Keratinocyte (primary cell): Measurements from ENCODE around the gene COTL1. TPM values are rescaled to one million over a fixed set of nuclear protein-coding genes. Genes with fewer than 3 reads are reported as not detected.

ENCODE experiments used
- DNase-seq: peaks from one replicate; pipeline ENCODE4 v3.0.0-alpha.2; 2011; ENCODE audit warnings: low read depth, missing footprints, low spot score
- FAIRE-seq: peaks from 2 replicates; lab custom pipeline; 2011; peaks lifted over from hg19 to GRCh38; lab: Jason Lieb, UNC
- H2AFZ ChIP-seq: 2 replicates; pipeline ENCODE4 v1.6.0; 2012; ENCODE audit warnings: low read length, control low read depth, inconsistent platforms; ENCODE audit not compliant: control insufficient read depth
- H3K27ac ChIP-seq: 2 replicates; pipeline ENCODE4 v1.5.1; 2011; ENCODE audit warnings: low read length; ENCODE audit not compliant: control insufficient read depth, insufficient read depth
- H3K27me3 ChIP-seq: 3 replicates; pipeline ENCODE4 v1.6.0; 2011; ENCODE audit warnings: low read length; ENCODE audit not compliant: control insufficient read depth, insufficient read depth; ENCODE audit errors: extremely low read depth
- H3K36me3 ChIP-seq, 2 experiments: 2 replicates in 1 of 2; 3 replicates in 1 of 2; pipeline ENCODE4 v1.5.1; 2011; ENCODE audit warnings: low read length in 2 of 2, mild to moderate bottlenecking in 1 of 2; ENCODE audit not compliant: control insufficient read depth in 2 of 2, insufficient read depth in 2 of 2; ENCODE audit errors: extremely low read depth in 1 of 2
- H3K4me1 ChIP-seq: 3 replicates; pipeline ENCODE4 v1.5.1; 2011; ENCODE audit warnings: low read length; ENCODE audit not compliant: control insufficient read depth, insufficient read depth; ENCODE audit errors: extremely low read depth
- H3K4me2 ChIP-seq: 3 replicates; pipeline ENCODE4 v1.6.0; 2011; ENCODE audit warnings: low read depth, low read length; ENCODE audit not compliant: control insufficient read depth, insufficient read depth; ENCODE audit errors: extremely low read depth
- H3K4me3 ChIP-seq, 3 experiments: fragments of 200-600 bp in 1 of 3; sonication (generic) in 1 of 3; 2 replicates in 2 of 3; 3 replicates in 1 of 3; pipeline ENCODE4 v1.5.1; 2011 to 2016; ENCODE audit warnings: low read length in 3 of 3, mild to moderate bottlenecking in 3 of 3, control low read depth in 2 of 3, inconsistent platforms in 1 of 3, low read depth in 1 of 3, mixed read lengths in 1 of 3, mixed run types in 1 of 3, moderate library complexity in 1 of 3; ENCODE audit not compliant: control insufficient read depth in 2 of 3, insufficient read depth in 2 of 3; ENCODE audit errors: extremely low read depth in 1 of 3
- H3K79me2 ChIP-seq: 2 replicates; pipeline ENCODE4 v1.6.0; 2012; ENCODE audit warnings: low read length; ENCODE audit not compliant: control insufficient read depth, insufficient read depth
- H3K9ac ChIP-seq: 3 replicates; pipeline ENCODE4 v1.6.0; 2011; ENCODE audit warnings: low read length; ENCODE audit not compliant: control insufficient read depth, insufficient read depth; ENCODE audit errors: extremely low read depth
- H3K9me1 ChIP-seq: 3 replicates; pipeline ENCODE4 v1.6.0; 2011; ENCODE audit warnings: low read length; ENCODE audit not compliant: control insufficient read depth, insufficient read depth; ENCODE audit errors: extremely low read depth
- H3K9me3 ChIP-seq: 2 replicates; pipeline ENCODE4 v1.5.1; 2012; ENCODE audit warnings: low read depth, low read length; ENCODE audit not compliant: control insufficient read depth
- H4K20me1 ChIP-seq: 3 replicates; pipeline ENCODE4 v1.6.0; 2011; ENCODE audit warnings: low read length; ENCODE audit not compliant: control insufficient read depth, insufficient read depth; ENCODE audit errors: extremely low read depth
- CTCF ChIP-seq, 3 experiments: IDR thresholded peaks in 1 of 3; conservative IDR thresholded peaks in 1 of 3; optimal IDR thresholded peaks in 1 of 3; 2 replicates in 2 of 3; 3 replicates in 1 of 3; pipeline versions ENCODE3 to v1.5.1; 2011; ENCODE audit warnings: low read length in 3 of 3, mild to moderate bottlenecking in 3 of 3, moderate library complexity in 2 of 3, control low read depth in 1 of 3, inconsistent platforms in 1 of 3; ENCODE audit not compliant: insufficient read depth in 2 of 3; ENCODE audit errors: extremely low read depth in 1 of 3
- EZH2 ChIP-seq: IDR thresholded peaks from one replicate; pipeline ENCODE4 v1.6.1; 2012; ENCODE audit warnings: inconsistent platforms, mild to moderate bottlenecking, low read length, moderate library complexity
- dilution Hi-C: fragments of 300-500 bp; cut with MboI; formaldehyde crosslinking; loops from one replicate; pipeline ENCODE4 v1.7.0; 2020; ENCODE audit warnings: low sequenced_read_pairs; ENCODE audit not compliant: extremely low pct_ligation_motif_present
- polyA plus RNA-seq, 5 experiments: library from polyadenylated mRNA; depleted of rRNA in 3 of 5; stranded (reverse) in 3 of 5; stranded (forward) in 1 of 5; unstranded in 1 of 5; fragments of >200 nt; gene quantifications; 1 replicate in 1 of 5; 2 replicates in 3 of 5; 3 replicates in 1 of 5; pipeline versions ENCODE4 v1.2.1 to v1.2.3, GENCODE V29; 2011 to 2012; ENCODE audit warnings: missing spikeins in 2 of 5, low read depth in 1 of 5, low replicate concordance in 1 of 5

The COTL1 gene
- polyA plus RNA-seq, 1 donor (not counting 4 experiments of a cell fraction or from before 2014, with no cell fraction given): 116 TPM

DNA sequence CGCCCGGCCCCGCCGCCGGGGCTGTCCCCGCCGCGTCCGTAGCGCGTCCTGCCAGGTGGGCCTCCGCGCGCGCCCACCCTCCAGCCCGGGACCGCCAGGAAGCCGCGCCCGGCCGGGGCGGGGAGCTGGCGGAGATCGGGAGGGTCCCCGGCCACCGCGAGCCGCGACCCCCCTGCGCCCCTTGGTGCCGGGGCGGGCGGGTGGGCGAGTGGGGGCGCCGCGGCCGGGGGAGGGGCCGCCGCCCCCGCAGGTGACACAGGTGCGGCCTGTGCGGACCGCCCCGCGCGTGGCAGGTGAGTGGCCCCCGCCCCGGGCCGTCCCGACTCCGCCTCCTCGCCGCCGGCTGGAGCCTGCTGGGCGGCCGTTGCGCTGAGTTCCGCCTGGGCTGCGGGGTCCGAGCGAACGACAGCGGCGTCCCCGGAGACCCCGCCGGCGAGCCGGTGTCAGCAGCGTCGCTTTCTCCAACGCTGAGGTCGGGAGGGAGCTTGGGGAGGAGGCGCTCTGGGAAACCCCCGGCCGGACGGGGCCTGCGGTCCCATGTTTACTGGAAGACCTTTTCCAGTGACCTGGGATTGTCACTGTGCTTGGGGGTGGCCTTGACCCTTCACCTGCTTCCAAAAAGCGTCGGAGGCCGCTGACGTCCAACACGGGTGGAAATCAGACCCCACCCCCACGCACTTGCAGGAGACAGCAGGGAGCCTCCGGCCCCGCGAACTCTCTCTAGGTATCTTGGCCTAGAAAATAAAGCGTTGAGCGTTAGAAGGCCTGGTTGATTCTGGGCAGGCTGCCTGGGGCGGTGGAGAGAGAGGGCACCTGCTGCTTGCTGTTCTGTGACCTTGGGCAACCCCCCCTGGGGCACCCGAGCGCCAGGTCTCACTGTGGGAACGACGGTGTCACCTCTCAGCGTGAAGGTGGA, 31.0 kb upstream of the COTL1 start:
- FAIRE-seq: no peak
- Histone ChIP-seq H3K9ac (peak overlapping the region; percentile 85), H3K4me1 (peaks cover 31% of the 10 kb centered on the region), H3K36me3 (peaks cover 11 to 16% of the 10 kb centered on the region in 2 experiments), H3K27me3 (no peaks in the 10 kb centered on the region), H2AFZ (peak overlapping the region; percentile 25), H3K27ac (peak overlapping the region; percentile 67), H3K9me3 (no peaks in the 10 kb centered on the region), H3K4me2 (peak overlapping the region; percentile 92), H3K9me1 (peaks cover 4% of the 10 kb centered on the region), H4K20me1 (no peaks in the 10 kb centered on the region), H3K4me3 (peak overlapping the region; percentile 82 to 85 (median 84)), H3K79me2 (peaks cover 32% of the 10 kb centered on the region)
- dilution Hi-C loops: no loop called here
- TF ChIP-seq CTCF (optimal IDR thresholded peaks at IDR 0.05 in 1 of 3, IDR thresholded peaks at IDR 0.05 in 1 of 3, conservative IDR thresholded peaks at IDR 0.05 in 1 of 3; ENCODE audit: extremely low read depth in 1 of 3, insufficient read depth in 2 of 3, low read length in 3 of 3) (no peak), EZH2 (no peak)
- DNase-seq: no peak

GRCh38 chr16:84647828-84648594, 30.1 kb upstream of the COTL1 start, which contains the start of gene KLHL36:
Gene KLHL36, plus strand, starts transcription at chr16:84648511. Its CDS starts 2,357 bp downstream, at chr16:84650868.
- Histone ChIP-seq H3K9ac (peak within 1 kb of the TSS; percentile 85), H3K4me3 (peak within 1 kb of the TSS; percentile 82 to 85 (median 84)), H4K20me1 (no peaks in the 10 kb centered on the region), H3K9me1 (peaks cover 4% of the 10 kb centered on the region), H3K27me3 (no peaks in the 10 kb centered on the region), H3K27ac (peak within 1 kb of the TSS; percentile 67), H3K9me3 (no peaks in the 10 kb centered on the region), H3K4me1 (peaks cover 39% of the 10 kb centered on the region), H2AFZ (peak within 1 kb of the TSS; percentile 94), H3K36me3 (peaks cover 9 to 14% of the 10 kb centered on the region in 2 experiments), H3K4me2 (peak within 1 kb of the TSS; percentile 92), H3K79me2 (peaks cover 27% of the 10 kb centered on the region)
- TF ChIP-seq EZH2 (no peak), CTCF (optimal IDR thresholded peaks at IDR 0.05 in 1 of 3, IDR thresholded peaks at IDR 0.05 in 1 of 3, conservative IDR thresholded peaks at IDR 0.05 in 1 of 3; ENCODE audit: extremely low read depth in 1 of 3, insufficient read depth in 2 of 3, low read length in 3 of 3) (peak in 1 of 3 experiments; percentile 6)
- DNase-seq: no peak
- dilution Hi-C loops: no loop called here
- FAIRE-seq: no peak
